Measurements from ENCODE around the gene R3HCC1L.

- TF ChIP-seq EZH2 (IDR thresholded peaks at IDR 0.05; ENCODE audit: borderline replicate concordance, low read depth, low read length, poor library complexity, severe bottlenecking) (no peak), CTCF (conservative IDR thresholded peaks at IDR 0.05; ENCODE audit: low read depth, low read length) (no peak)
These were observed 125.3 kb downstream of the R3HCC1L start for GRCh38 chr10:98259606-98260315.

All from A673 (cell line).